Medulla oblongata (tissue), 1 donor: Measurements from ENCODE around the gene LRRIQ1.
"Not testable (repeated sequence)": the region's sequence is repeated elsewhere in the genome, so short reads cannot be mapped to it uniquely, and the experiment has no call there.

Source experiments
- DNase-seq: peaks from one replicate; pipeline ENCODE4 v3.0.0-alpha.2; 2015; ENCODE audit errors: extremely low spot score

The LRRIQ1 gene, protein sequence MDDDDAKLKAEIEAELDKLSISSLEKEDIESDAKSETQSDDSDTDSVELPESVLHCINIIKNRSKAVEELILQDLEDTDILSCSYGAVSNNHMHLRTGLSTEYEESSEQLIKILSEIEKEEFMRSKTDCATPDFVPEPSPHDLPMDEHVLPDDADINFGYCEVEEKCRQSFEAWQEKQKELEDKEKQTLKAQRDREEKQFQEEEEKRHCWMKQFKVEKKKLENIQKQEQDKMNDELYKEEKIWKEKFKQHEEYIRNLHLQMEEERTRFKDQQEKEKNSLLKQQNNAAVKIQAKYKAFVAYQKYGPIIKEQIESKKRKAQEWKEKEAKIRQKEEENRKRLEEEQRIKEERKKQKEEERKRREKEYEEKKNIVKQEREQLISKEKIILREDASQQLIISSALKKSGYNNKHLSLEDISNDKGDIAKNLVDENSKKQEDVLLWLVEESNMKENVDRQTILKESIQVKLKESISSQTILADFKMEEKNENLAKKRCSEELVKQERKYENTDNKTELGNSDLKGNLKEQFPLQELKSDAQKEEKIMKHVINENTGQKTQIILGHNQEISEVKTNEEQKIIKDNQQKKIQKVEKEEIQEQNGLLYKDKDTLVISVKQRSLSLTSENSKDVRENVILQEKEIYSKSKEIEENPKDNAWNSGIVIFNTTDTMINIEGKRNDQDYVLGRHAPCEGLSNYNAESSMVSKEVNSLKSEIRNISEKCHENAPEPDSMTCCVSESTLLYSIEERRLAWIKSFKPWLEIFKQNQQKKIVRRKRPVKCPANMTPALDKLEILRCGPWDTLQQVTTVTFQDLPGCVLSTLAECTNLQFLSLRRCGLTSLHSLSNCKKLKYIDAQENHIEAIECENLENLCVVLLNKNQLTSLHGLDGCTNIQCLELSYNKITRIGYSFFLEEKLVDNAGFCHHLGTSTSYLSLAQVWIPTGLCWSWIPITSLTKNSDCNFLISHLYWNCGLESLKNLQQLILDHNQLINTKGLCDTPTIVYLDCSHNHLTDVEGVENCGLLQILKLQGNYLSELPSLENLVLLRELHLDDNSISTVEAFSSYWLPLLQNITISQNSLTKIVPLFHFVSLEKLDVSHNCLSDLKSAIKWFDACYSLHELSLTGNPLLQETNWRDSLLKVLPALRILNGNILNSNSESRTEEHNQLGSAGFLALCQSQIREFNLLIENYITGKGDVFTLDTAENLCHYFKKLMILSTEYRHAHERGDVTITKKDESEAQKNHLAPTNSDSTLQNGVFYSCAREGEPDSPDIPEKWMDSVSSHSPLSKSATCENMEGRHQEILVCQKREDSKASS (N-terminal part only)

DNA sequence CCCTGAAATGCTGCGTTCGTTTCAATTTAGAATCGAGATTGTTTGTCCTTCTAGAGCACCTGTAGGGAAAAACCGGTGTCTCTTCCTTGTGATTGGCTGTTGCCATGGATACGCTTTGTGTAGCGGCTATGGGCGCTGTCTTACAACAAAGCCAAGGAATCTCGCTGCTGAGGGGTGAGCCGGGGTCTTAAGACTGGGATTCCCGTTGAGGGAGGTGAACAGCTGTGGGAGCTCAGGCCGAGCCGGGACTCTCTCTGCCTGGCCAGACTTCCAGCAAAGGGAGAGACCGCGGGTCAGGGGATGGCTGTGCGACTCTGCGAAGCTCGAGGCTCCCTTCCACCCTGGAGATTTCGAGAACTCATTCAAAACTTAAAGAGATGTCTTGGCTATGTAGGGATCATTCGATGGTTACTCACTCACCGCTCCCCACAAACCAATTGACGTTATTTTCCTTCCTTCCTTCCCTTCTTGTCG is at the start of gene LRRIQ1, which contains the start of gene TSPAN19:
TSS of gene LRRIQ1 (plus strand) at position 118 of the 474 bp plus-strand sequence. CDS start 1,826 bp downstream, outside the sequence.
TSS of gene TSPAN19 (minus strand) at position 44 of the 474 bp plus-strand sequence. CDS start 6,331 bp downstream, outside the sequence.
- peak; percentile 78 for DNase-seq

DNA sequence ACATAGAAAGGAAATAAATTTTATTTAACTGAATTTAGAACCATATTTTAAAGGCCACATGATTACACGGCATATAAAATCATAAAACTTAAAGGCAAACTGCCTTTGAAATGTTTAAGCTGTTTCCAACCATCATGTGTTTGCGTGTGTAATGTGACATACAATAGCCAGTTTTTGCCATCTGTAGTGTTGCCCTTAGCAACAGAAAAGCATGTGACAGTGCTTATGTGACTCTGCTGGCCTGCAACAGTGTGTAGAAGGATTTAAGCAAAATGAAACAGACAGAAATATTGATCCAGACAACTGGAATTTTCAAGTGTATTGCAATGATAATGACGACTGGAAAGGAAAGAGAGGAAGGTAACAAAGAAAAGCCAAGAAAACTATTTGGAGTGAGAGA is 49.6 kb upstream of the LRRIQ1 start:
- DNase-seq: no peak

GRCh38 chr12:84994426-84994825 is 41.7 kb upstream of the LRRIQ1 start:
- no peak for DNase-seq

DNA sequence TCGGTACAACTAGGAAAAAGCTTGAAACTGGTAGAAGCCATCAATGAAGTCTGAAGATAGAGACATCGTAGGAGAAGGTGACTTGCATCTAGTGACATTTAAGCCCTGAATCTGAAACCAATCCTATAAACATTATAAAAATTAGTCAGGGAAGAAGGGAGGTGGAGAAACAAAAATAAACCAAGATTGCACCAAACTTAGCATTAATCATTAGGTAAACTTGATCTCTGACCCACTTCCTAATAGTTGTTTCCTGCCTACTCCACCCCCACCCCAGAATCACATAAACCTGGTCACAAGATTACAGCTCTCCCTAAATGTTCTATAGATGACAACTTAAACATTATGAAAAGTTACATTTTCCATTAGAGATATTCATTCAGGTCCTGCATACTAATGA is 40.5 kb upstream of the LRRIQ1 start:
- DNase-seq: no peak

DNA sequence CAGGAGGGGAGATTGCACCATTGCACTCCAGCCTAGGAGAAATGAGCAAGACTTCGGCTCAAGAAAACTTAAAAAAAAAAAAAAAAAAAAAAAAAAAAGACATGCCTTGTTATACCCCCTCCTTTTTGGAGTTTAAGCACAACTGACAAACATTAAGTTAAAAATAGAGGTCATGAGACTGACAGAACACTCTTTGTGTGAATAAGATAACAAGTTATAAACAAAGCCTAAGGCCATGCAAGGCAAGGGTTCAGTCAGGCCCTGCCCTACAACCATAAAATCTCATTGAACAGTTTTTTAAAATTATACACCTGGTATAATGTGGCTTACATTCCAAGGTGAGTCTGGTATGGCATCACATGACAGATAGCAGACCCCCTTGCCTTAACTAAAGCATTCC is 39.4 kb upstream of the LRRIQ1 start:
- DNase-seq: no peak

DNA sequence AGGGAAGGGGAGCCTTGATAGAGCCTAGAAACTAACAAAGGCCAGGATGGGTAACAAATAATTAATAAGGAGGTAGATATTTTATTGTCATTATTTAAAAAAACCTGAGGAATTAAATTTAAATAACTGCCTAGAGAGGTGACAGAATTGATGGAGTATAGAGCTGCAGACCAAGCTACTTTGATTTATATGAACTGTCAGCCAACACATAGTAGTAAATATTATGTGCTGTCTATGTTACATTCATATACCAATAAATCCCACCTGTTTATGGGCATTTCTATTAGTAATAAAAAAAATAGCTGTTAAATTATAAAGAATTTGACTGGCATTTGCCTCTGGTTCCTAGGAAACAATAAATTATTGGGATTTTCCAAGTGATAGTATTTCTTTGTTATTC is 37.8 kb upstream of the LRRIQ1 start:
- DNase-seq: no peak

- DNase-seq: no peak
Measured at GRCh38 chr12:85000729-85001128, 35.4 kb upstream of the LRRIQ1 start.

- DNase-seq: no peak
Measured at GRCh38 chr12:85002778-85003296, 33.3 kb upstream of the LRRIQ1 start.

- DNase-seq: no peak
Measured at GRCh38 chr12:85004204-85004603, 31.9 kb upstream of the LRRIQ1 start.

GRCh38 chr12:85005047-85005446 is 31.1 kb upstream of the LRRIQ1 start:
- not testable (repeated sequence) for DNase-seq

DNA sequence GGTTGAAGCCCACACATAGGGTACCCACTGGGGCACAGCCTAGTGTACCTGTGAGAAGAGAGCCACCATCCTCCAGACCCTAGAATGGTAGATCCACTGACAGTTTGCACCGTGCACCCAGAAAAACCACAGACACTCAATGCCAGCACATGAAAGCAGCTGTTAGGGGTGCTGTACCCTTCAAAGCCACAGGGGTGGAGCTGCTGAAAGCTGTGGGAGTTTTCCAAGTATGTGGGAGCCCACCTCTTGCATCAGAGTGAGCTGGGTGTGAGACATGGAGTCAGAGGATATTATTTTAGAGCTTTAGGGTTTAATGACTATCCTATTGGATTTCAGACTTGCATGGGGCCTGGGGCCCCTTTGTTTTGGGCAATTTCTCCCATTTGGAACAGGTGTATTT is 30.5 kb upstream of the LRRIQ1 start:
- DNase-seq: no peak

DNA sequence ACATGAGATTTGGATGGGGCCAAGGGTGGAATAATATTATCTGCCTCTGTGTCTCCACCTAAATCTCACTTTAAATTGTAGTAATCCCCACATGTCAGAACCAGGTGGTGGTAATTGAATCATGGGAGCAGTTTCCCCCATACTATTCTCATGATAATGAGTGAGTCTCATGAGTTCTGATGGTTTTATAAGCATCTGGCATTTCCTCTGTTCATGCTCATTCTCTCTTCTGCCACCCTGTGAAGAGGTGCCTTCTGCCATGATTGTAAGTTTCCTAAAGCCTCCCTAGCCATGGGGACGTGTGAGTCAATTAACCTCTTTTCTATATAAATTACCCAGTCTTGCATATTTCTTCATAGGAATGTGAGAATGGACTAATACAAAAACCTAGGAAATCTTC is 29.9 kb upstream of the LRRIQ1 start:
- no peak for DNase-seq

DNA sequence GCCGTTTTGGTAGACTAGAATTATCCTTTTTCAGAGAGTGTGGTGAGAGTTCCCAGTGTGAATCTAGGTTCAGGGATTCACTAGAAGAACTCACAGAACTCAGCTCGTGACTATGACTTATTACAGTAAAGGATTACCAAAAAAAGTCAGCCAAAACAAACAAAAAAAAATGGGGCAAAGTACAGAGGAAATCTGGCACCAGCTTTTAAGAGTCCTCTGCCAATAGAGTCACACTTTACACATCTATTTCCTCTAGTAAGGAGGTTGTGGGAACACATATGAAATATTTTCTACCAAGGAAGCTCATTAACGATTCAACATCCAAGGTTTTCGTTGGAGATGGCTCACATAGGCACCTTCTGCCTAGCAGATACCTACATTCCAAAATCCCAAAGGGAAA is 28.3 kb upstream of the LRRIQ1 start:
- no peak for DNase-seq

DNA sequence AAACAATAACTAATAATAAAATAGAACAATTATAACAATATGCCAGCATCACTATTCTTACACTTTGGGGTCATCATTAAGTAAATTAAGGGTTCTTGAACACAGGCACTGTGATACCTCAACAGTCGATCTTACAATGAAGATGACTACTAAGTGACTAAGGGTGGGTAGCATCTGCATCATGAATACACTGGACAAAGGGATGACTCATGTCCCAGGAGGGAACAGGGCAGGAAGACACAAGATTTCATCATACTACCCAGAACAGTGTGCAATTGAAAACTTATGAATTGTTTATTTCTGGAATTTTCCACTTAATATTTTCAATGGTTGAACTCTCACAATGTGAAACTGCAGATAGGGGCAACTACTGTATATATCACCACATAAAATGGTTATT is 19.7 kb upstream of the LRRIQ1 start:
- DNase-seq: peak; percentile 15

- no peak for DNase-seq
Measured at GRCh38 chr12:85017133-85017532, 19.0 kb upstream of the LRRIQ1 start.

GRCh38 chr12:85017618-85018017 is 18.5 kb upstream of the LRRIQ1 start:
- no peak for DNase-seq

GRCh38 chr12:85018098-85018497 is 18.1 kb upstream of the LRRIQ1 start:
- DNase-seq: no peak

DNA sequence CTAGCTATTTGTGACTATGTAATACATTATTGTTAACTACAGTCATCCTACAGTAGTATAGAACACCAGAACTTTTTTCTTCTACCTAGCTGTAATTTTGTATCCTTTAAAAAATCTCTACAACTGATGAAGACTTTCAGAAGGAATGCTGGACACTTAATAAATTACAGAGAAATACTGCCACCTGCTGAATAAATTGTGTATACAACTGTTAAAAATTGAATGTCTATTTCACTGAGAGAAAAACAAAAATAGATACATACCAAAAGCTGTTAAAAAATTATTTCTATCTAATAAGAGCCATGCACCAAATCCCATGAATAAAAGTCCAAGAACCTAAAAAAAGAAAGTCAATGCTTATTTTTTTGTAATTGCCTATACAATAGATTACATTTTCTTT is 6.7 kb upstream of the LRRIQ1 start:
- DNase-seq: peak; percentile 60

GRCh38 chr12:85036733-85037132 is 582 bp downstream of the LRRIQ1 start:
- no peak for DNase-seq

DNA sequence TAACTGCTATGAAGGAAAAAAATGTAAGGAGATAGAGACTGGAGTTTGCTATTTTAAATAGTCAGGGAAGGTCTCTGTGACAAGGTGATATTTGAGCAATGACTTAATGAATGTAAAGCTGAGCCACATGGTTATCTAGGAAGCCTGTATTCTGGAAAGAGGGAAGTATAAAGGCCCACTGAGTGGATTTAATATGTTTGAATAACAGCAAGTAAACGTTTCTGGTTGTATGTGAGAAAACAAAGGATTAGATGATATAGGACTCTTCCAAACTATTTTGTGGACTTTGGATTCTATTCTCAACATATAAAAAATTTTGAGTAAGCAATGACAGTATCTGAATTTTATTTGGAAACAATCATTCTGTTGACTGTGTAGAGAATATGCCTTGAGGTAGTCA is 5.2 kb downstream of the LRRIQ1 start:
- no peak for DNase-seq

- DNase-seq: no peak
Measured at GRCh38 chr12:85043829-85044228, 7.7 kb downstream of the LRRIQ1 start.
